Smooth muscle cell (in vitro differentiated cells): ENCODE results near the gene PPIL6. TPM values are rescaled to one million over a fixed set of nuclear protein-coding genes. Genes with fewer than 3 reads are reported as not detected.

Source experiments
- DNase-seq: peaks from one replicate; lab custom pipeline; 2025; ENCODE audit not compliant: unreplicated experiment; lab: John Stamatoyannopoulos, UW
- H2AFZ ChIP-seq: fragments of 200-600 bp; sonication (generic); 2 replicates; pipeline ENCODE4 v1.6.0; 2016; ENCODE audit warnings: antibody characterized with exemption, low read depth, mild to moderate bottlenecking
- H3F3A ChIP-seq: fragments of 200-600 bp; sonication (generic); 2 replicates; pipeline ENCODE4 v1.6.0; 2017; ENCODE audit warnings: antibody characterized with exemption, low read depth
- H3K27ac ChIP-seq: fragments of 200-600 bp; sonication (generic); 2 replicates; pipeline ENCODE4 v1.5.1; 2016; ENCODE audit warnings: low read depth, mild to moderate bottlenecking
- H3K27me3 ChIP-seq: fragments of 200-600 bp; sonication (generic); 2 replicates; pipeline ENCODE4 v1.6.1; 2016; ENCODE audit warnings: low read depth, mild to moderate bottlenecking
- H3K36me3 ChIP-seq: fragments of 200-600 bp; sonication (generic); 2 replicates; pipeline ENCODE4 v1.5.1; 2016; ENCODE audit warnings: low read depth
- H3K4me1 ChIP-seq: fragments of 200-600 bp; sonication (generic); 2 replicates; pipeline ENCODE4 v1.5.1; 2016; ENCODE audit warnings: low read depth
- H3K4me2 ChIP-seq: fragments of 200-600 bp; sonication (generic); 2 replicates; pipeline ENCODE4 v1.6.0; 2016; ENCODE audit warnings: mild to moderate bottlenecking
- H3K4me3 ChIP-seq: fragments of 200-600 bp; sonication (generic); 2 replicates; pipeline ENCODE4 v1.5.1; 2016; ENCODE audit warnings: mild to moderate bottlenecking
- H3K79me2 ChIP-seq: fragments of 200-600 bp; sonication (generic); 2 replicates; pipeline ENCODE4 v1.6.0; 2016; ENCODE audit warnings: low read depth, mild to moderate bottlenecking
- H3K9ac ChIP-seq: fragments of 200-600 bp; sonication (generic); 2 replicates; pipeline ENCODE4 v1.6.0; 2016; ENCODE audit warnings: low read depth
- H3K9me3 ChIP-seq: fragments of 200-600 bp; sonication (generic); replicated peaks from 2 replicates; pipeline ENCODE4 v1.5.1; 2016; ENCODE audit warnings: low read depth
- H4K20me1 ChIP-seq: fragments of 200-600 bp; sonication (generic); 2 replicates; pipeline ENCODE4 v1.6.0; 2016; ENCODE audit warnings: low read depth
- CTCF ChIP-seq: fragments of 200-600 bp; sonication (generic); IDR thresholded peaks from 2 replicates; pipeline ENCODE4 v1.5.1; 2017; ENCODE audit warnings: borderline replicate concordance, mild to moderate bottlenecking, antibody characterized with exemption; ENCODE audit not compliant: insufficient read depth, poor library complexity, severe bottlenecking
- WGBS: methylation state at CpG from one replicate; pipeline ENCODE4 v1.1.7; 2016; ENCODE audit warnings: low lambda C conversion rate; 5-methylcytosine and 5-hydroxymethylcytosine counted together
- polyA plus RNA-seq: library from polyadenylated mRNA; unstranded; fragments of >200 nt; fragmentation: Nextera tagmentation; extraction: Ambion mirVana; gene quantifications from 2 replicates; pipeline ENCODE4 v1.2.1, GENCODE V29; 2016
- total RNA-seq: library from RNA; depleted of rRNA; stranded (reverse); fragments of >200 nt; gene quantifications from 2 replicates; pipeline ENCODE4 v1.2.3, GENCODE V29; 2014

PPIL6 gene
- total and polyA plus RNA-seq, 2 experiments from 2014 or later, result 1.3 to 1.7 TPM

- no peak overlapping the region for H3K4me2 ChIP-seq
- H3K27me3 ChIP-seq, result no peaks in the 10 kb centered on the region
- no peaks in the 10 kb centered on the region for H3F3A ChIP-seq
- H3K4me1 ChIP-seq, result peaks cover 15% of the 10 kb centered on the region
- no peaks in the 10 kb centered on the region for H3K9me3 ChIP-seq
- H3K36me3 ChIP-seq, result no peaks in the 10 kb centered on the region
- no peak overlapping the region for H2AFZ ChIP-seq
- H3K4me3 ChIP-seq, result no peak overlapping the region
- no peak for TF ChIP-seq CTCF
- H3K27ac ChIP-seq, result no peak overlapping the region
- WGBS, result 88% methylated on average over 4 of the region's 4 CpGs
- peaks cover 32% of the 10 kb centered on the region for H4K20me1 ChIP-seq
- no peak for DNase-seq
- H3K9ac ChIP-seq, result no peak overlapping the region
- H3K79me2 ChIP-seq, result peaks cover 6% of the 10 kb centered on the region
Measured at GRCh38 chr6:109474995-109475394, 34.6 kb upstream of the PPIL6 start.

GRCh38 chr6:109473120-109473519 is 32.7 kb upstream of the PPIL6 start:
- Histone ChIP-seq H3K79me2 (peaks cover 4% of the 10 kb centered on the region), H3K9me3 (no peaks in the 10 kb centered on the region), H3F3A (no peaks in the 10 kb centered on the region), H2AFZ (no peak overlapping the region), H3K4me3 (no peak overlapping the region), H3K9ac (no peak overlapping the region), H4K20me1 (peaks cover 22% of the 10 kb centered on the region), H3K36me3 (no peaks in the 10 kb centered on the region), H3K27ac (no peak overlapping the region), H3K27me3 (no peaks in the 10 kb centered on the region), H3K4me2 (no peak overlapping the region), H3K4me1 (peaks cover 2% of the 10 kb centered on the region)
- DNase-seq, result no peak
- no peak for TF ChIP-seq CTCF
- 95% methylated on average over 3 of the region's 3 CpGs for WGBS

GRCh38 chr6:109472132-109472995 is 31.9 kb upstream of the PPIL6 start:
- 98% methylated on average over 9 of the region's 9 CpGs for WGBS
- Histone ChIP-seq H3K4me2 (no peak overlapping the region), H2AFZ (no peak overlapping the region), H3K9me3 (no peaks in the 10 kb centered on the region), H3K4me1 (no peaks in the 10 kb centered on the region), H3K27ac (no peak overlapping the region), H3K4me3 (no peak overlapping the region), H3F3A (no peaks in the 10 kb centered on the region), H4K20me1 (peaks cover 14% of the 10 kb centered on the region), H3K27me3 (no peaks in the 10 kb centered on the region), H3K9ac (no peak overlapping the region), H3K79me2 (peaks cover 4% of the 10 kb centered on the region), H3K36me3 (no peaks in the 10 kb centered on the region)
- no peak for DNase-seq
- no peak for TF ChIP-seq CTCF
